Astrocyte (in vitro differentiated cells and primary cell): Measurements from ENCODE around the gene LEPROT. TPM values are rescaled to one million over a fixed set of nuclear protein-coding genes. Genes with fewer than 3 reads are reported as not detected.

ENCODE experiments used
- DNase-seq: peaks from one replicate; pipeline ENCODE4 v3.0.0-alpha.2; 2010; ENCODE audit warnings: low read depth
- FAIRE-seq: peaks from 2 replicates; lab custom pipeline; 2011; peaks lifted over from hg19 to GRCh38; lab: Jason Lieb, UNC
- H2AFZ ChIP-seq: 2 replicates; pipeline ENCODE4 v1.6.0; 2012; ENCODE audit warnings: low read depth, low read length, inconsistent platforms
- H3K27ac ChIP-seq: 2 replicates; pipeline ENCODE4 v1.5.1; 2011; ENCODE audit warnings: low read depth, low read length, inconsistent platforms
- H3K27me3 ChIP-seq: 2 replicates; pipeline ENCODE4 v1.6.0; 2011; ENCODE audit warnings: low read length, inconsistent platforms; ENCODE audit not compliant: insufficient read depth
- H3K36me3 ChIP-seq: 2 replicates; pipeline ENCODE4 v1.5.1; 2011; ENCODE audit warnings: low read length, inconsistent platforms; ENCODE audit not compliant: insufficient read depth
- H3K4me1 ChIP-seq: 2 replicates; pipeline ENCODE4 v1.5.1; 2011; ENCODE audit warnings: low read length, inconsistent platforms; ENCODE audit not compliant: insufficient read depth
- H3K4me2 ChIP-seq: 2 replicates; pipeline ENCODE4 v1.6.0; 2012; ENCODE audit warnings: low read length, inconsistent platforms
- H3K4me3 ChIP-seq: 2 replicates; pipeline ENCODE4 v1.5.1; 2011; ENCODE audit warnings: low read depth, mild to moderate bottlenecking, low read length, inconsistent platforms; ENCODE audit not compliant: insufficient read depth
- H3K79me2 ChIP-seq: 2 replicates; pipeline ENCODE4 v1.6.0; 2012; ENCODE audit warnings: mild to moderate bottlenecking, low read length, inconsistent platforms; ENCODE audit not compliant: insufficient read depth
- H3K9ac ChIP-seq: 2 replicates; pipeline ENCODE4 v1.6.0; 2012; ENCODE audit warnings: mild to moderate bottlenecking, low read length, inconsistent platforms
- H3K9me3 ChIP-seq: 2 replicates; pipeline ENCODE4 v1.5.1; 2012; ENCODE audit warnings: low read depth, mild to moderate bottlenecking, low read length, inconsistent platforms; ENCODE audit not compliant: insufficient read depth
- H4K20me1 ChIP-seq: 2 replicates; pipeline ENCODE4 v1.6.0; 2012; ENCODE audit warnings: low read length, inconsistent platforms; ENCODE audit not compliant: insufficient read depth
- H3K27ac Mint-ChIP-seq: one replicate; pipeline ENCODE4 v1.8.0; 2021; ENCODE audit warnings: mild to moderate bottlenecking, mixed read lengths; ENCODE audit not compliant: unreplicated experiment
- H3K27me3 Mint-ChIP-seq: one replicate; pipeline ENCODE4 v1.8.0; 2021; ENCODE audit warnings: low read depth, mixed read lengths; ENCODE audit not compliant: unreplicated experiment
- H3K36me3 Mint-ChIP-seq: one replicate; pipeline ENCODE4 v1.8.0; 2021; ENCODE audit warnings: low read depth, mixed read lengths; ENCODE audit not compliant: unreplicated experiment
- H3K4me1 Mint-ChIP-seq: one replicate; pipeline ENCODE4 v1.8.0; 2021; ENCODE audit warnings: low read depth, mixed read lengths; ENCODE audit not compliant: unreplicated experiment
- H3K4me3 Mint-ChIP-seq: one replicate; pipeline ENCODE4 v1.8.0; 2021; ENCODE audit warnings: mild to moderate bottlenecking, moderate library complexity, mixed read lengths; ENCODE audit not compliant: unreplicated experiment
- H3K9me3 Mint-ChIP-seq: one replicate; pipeline ENCODE4 v1.8.0; 2021; ENCODE audit warnings: mild to moderate bottlenecking, mixed read lengths; ENCODE audit not compliant: unreplicated experiment
- EZH2 ChIP-seq: IDR thresholded peaks from 2 replicates; pipeline ENCODE4 v1.6.1; 2012; ENCODE audit warnings: mild to moderate bottlenecking, low read length, inconsistent platforms; ENCODE audit not compliant: insufficient read depth
- total RNA-seq: library from RNA; stranded (reverse); gene quantifications from 2 replicates; pipeline ENCODE4 v1.2.1, GENCODE V29; 2021
- TF ChIP-seq, protein P1 (sequence below): IDR thresholded peaks from 2 replicates; pipeline ENCODE4 v1.5.1; 2011; ENCODE audit warnings: low read depth, mild to moderate bottlenecking, inconsistent platforms, low read length, moderate library complexity; ENCODE audit not compliant: insufficient read depth

LEPROT gene
- total RNA-seq, 1 donor from 2014 or later: 99.4 TPM

DNA sequence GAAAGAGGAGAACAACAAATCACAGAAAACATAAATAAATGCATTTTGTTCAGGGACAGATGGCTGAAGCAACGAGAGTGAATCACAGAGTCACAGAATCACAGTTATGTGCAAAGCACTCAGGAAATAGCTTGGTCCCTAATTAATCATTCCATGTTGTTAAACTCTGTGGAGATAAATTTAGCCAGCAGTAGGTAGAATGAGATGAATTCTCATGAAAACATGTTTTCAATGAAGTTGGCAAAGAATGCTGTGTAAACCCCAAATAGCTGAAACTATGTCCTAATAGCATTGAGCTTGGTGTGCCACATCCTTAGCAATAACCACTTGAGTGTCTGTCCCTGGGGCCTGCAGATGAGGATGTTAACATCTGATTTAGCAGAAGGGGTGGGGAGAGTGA, 20.4 kb downstream of the LEPROT start:
- no peaks in the 10 kb centered on the region for H3K27me3 Mint-ChIP-seq
- Histone ChIP-seq H3K4me2 (no peak overlapping the region), H3K4me3 (no peak overlapping the region), H4K20me1 (no peaks in the 10 kb centered on the region), H3K27ac (no peak overlapping the region), H2AFZ (no peak overlapping the region), H3K36me3 (no peaks in the 10 kb centered on the region), H3K9ac (no peak overlapping the region), H3K9me3 (no peaks in the 10 kb centered on the region), H3K79me2 (no peaks in the 10 kb centered on the region), H3K4me1 (peaks cover 3% of the 10 kb centered on the region), H3K27me3 (no peaks in the 10 kb centered on the region)
- TF ChIP-seq, protein P1, sequence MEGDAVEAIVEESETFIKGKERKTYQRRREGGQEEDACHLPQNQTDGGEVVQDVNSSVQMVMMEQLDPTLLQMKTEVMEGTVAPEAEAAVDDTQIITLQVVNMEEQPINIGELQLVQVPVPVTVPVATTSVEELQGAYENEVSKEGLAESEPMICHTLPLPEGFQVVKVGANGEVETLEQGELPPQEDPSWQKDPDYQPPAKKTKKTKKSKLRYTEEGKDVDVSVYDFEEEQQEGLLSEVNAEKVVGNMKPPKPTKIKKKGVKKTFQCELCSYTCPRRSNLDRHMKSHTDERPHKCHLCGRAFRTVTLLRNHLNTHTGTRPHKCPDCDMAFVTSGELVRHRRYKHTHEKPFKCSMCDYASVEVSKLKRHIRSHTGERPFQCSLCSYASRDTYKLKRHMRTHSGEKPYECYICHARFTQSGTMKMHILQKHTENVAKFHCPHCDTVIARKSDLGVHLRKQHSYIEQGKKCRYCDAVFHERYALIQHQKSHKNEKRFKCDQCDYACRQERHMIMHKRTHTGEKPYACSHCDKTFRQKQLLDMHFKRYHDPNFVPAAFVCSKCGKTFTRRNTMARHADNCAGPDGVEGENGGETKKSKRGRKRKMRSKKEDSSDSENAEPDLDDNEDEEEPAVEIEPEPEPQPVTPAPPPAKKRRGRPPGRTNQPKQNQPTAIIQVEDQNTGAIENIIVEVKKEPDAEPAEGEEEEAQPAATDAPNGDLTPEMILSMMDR: no peak
- TF ChIP-seq EZH2: no peak
- H3K4me3 Mint-ChIP-seq: no peak overlapping the region
- H3K36me3 Mint-ChIP-seq: peaks cover 2% of the 10 kb centered on the region
- peak; percentile 61 for DNase-seq
- H3K9me3 Mint-ChIP-seq: peaks cover 7% of the 10 kb centered on the region
- H3K27ac Mint-ChIP-seq: no peak overlapping the region
- peaks cover 10% of the 10 kb centered on the region for H3K4me1 Mint-ChIP-seq
- peak; percentile 54 for FAIRE-seq

DNA sequence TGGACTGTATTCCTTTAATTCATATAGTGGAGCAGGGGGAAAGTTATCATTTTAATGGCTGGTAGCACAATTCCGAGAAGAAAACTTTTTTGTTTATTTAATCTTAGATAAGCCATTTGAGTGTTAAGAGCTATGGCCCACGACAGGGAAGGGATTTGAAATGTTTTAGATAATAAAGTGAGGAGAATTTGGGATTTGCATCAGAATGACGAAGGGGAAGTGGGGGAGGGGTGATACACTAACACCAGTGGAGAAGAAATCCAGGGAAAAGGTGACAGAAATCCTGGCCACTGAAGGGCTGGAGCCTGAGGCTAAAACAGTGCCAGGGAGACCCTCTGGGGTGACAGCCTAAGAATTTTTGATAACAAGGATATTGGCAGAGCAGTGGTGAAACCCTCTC, 21.0 kb downstream of the LEPROT start:
- Mint-ChIP-seq H3K4me1 (peaks cover 7% of the 10 kb centered on the region), H3K36me3 (peaks cover 2% of the 10 kb centered on the region), H3K9me3 (peaks cover 7% of the 10 kb centered on the region), H3K4me3 (no peak overlapping the region), H3K27ac (no peak overlapping the region), H3K27me3 (no peaks in the 10 kb centered on the region)
- Histone ChIP-seq H3K27me3 (no peaks in the 10 kb centered on the region), H3K9me3 (no peaks in the 10 kb centered on the region), H3K79me2 (no peaks in the 10 kb centered on the region), H3K4me2 (no peak overlapping the region), H3K27ac (no peak overlapping the region), H3K4me1 (peaks cover 3% of the 10 kb centered on the region), H3K36me3 (no peaks in the 10 kb centered on the region), H2AFZ (no peak overlapping the region), H4K20me1 (no peaks in the 10 kb centered on the region), H3K9ac (no peak overlapping the region), H3K4me3 (no peak overlapping the region)
- FAIRE-seq (no peak), DNase-seq (no peak)
- TF ChIP-seq, protein P1: no peak
- no peak for TF ChIP-seq EZH2

DNA sequence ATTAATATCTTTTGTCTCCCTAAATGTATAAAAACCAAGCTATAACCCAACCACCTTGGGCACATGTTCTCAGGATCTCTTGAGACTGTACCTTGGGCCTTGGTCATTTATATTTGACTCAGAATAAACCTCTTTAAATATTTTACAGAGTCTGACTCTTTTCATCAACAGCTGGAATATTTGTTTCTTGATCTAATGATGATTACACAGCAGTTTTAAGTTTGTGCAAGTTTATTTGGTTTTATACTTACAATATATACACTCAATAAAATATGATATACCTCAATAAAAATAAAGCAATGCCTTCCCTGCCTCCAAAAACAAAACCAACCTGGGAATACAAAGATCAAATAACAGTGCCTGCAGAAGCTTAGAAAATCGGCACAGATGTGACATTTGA, 22.0 kb downstream of the LEPROT start:
- no peak overlapping the region for H3K4me2 ChIP-seq
- H3K4me1 Mint-ChIP-seq: peaks cover 2% of the 10 kb centered on the region
- H3K36me3 Mint-ChIP-seq: peaks cover 2% of the 10 kb centered on the region
- no peaks in the 10 kb centered on the region for H3K9me3 ChIP-seq
- H3K27me3 Mint-ChIP-seq: no peaks in the 10 kb centered on the region
- no peak overlapping the region for H3K9ac ChIP-seq
- TF ChIP-seq EZH2: no peak
- TF ChIP-seq, protein P1: no peak
- H4K20me1 ChIP-seq: no peaks in the 10 kb centered on the region
- peaks cover 3% of the 10 kb centered on the region for H3K4me1 ChIP-seq
- H3K79me2 ChIP-seq: no peaks in the 10 kb centered on the region
- H3K4me3 ChIP-seq: no peak overlapping the region
- no peaks in the 10 kb centered on the region for H3K36me3 ChIP-seq
- H3K27me3 ChIP-seq: no peaks in the 10 kb centered on the region
- H3K9me3 Mint-ChIP-seq: peaks cover 7% of the 10 kb centered on the region
- DNase-seq: no peak
- H3K27ac Mint-ChIP-seq: no peak overlapping the region
- H3K27ac ChIP-seq: no peak overlapping the region
- no peak overlapping the region for H3K4me3 Mint-ChIP-seq
- no peak overlapping the region for H2AFZ ChIP-seq
- FAIRE-seq: no peak
